HepG2 (cell line): ENCODE data around the gene DHTKD1. TPM values are rescaled to one million over a fixed set of nuclear protein-coding genes. Genes with fewer than 3 reads are reported as not detected.

ENCODE experiments used
- CERS6 ChIP-seq: sonication (generic); formaldehyde crosslinking; IDR thresholded peaks from 2 replicates; pipeline ENCODE4 v1.5.0; 2020; ENCODE audit warnings: missing genetic modification reagents
- FOXA3 ChIP-seq: IDR thresholded peaks from 2 replicates; pipeline ENCODE4 v1.6.1; 2016; ENCODE audit warnings: missing genetic modification reagents, missing compliant biosample characterization
- HNF4G ChIP-seq, 2 experiments: sonication (generic) in 1 of 2; formaldehyde crosslinking in 1 of 2; IDR thresholded peaks; 2 replicates each; pipeline versions ENCODE4 v1.4.0 to v1.6.1; 2011 to 2020; ENCODE audit warnings: borderline replicate concordance in 2 of 2, low read depth in 2 of 2, mild to moderate bottlenecking in 2 of 2, low read length in 1 of 2, missing genetic modification reagents in 1 of 2, moderate library complexity in 1 of 2
- MXD3 ChIP-seq: IDR thresholded peaks from 2 replicates; pipeline ENCODE4 v1.6.1; 2016; ENCODE audit warnings: mild to moderate bottlenecking, missing biosample characterization, missing genetic modification reagents
- MYPOP ChIP-seq: sonication (generic); formaldehyde crosslinking; IDR thresholded peaks from 2 replicates; pipeline ENCODE4 v1.8.1; 2023; ENCODE audit warnings: mild to moderate bottlenecking, moderate library complexity, missing genetic modification reagents
- NFATC3 ChIP-seq: sonication (generic); formaldehyde crosslinking; IDR thresholded peaks from 2 replicates; pipeline ENCODE4 v1.5.1; 2020; ENCODE audit warnings: mild to moderate bottlenecking, missing genetic modification reagents
- PAF1 ChIP-seq: IDR thresholded peaks from 2 replicates; pipeline ENCODE4 v1.6.1; 2016; ENCODE audit warnings: missing genetic modification reagents, missing compliant biosample characterization
- RNF2 ChIP-seq: fragments of 450-650 bp; conservative IDR thresholded peaks from 2 replicates; pipeline ENCODE4 v1.6.1; 2016; ENCODE audit warnings: low read depth
- SMYD3 ChIP-seq: sonication (generic); formaldehyde crosslinking; IDR thresholded peaks from 2 replicates; pipeline ENCODE4 v1.8.1; 2023; ENCODE audit warnings: mild to moderate bottlenecking, missing genetic modification reagents
- SP140L ChIP-seq: sonication (generic); formaldehyde crosslinking; IDR thresholded peaks from 2 replicates; pipeline ENCODE4 v1.4.0; 2020; ENCODE audit warnings: missing genetic modification reagents, borderline replicate concordance
- SP5 ChIP-seq: IDR thresholded peaks from 2 replicates; pipeline ENCODE4 v1.6.1; 2016; ENCODE audit warnings: low read depth, borderline replicate concordance
- TRIM24 ChIP-seq: sonication (generic); formaldehyde crosslinking; IDR thresholded peaks from 2 replicates; pipeline ENCODE4 v1.8.0; 2022; ENCODE audit warnings: mild to moderate bottlenecking, missing genetic modification reagents
- ZKSCAN8 ChIP-seq: IDR thresholded peaks from 2 replicates; pipeline ENCODE4 v1.6.1; 2016; ENCODE audit warnings: borderline replicate concordance, missing genetic modification reagents, missing compliant biosample characterization
- ZNF160 ChIP-seq: sonication (generic); formaldehyde crosslinking; IDR thresholded peaks from 2 replicates; pipeline ENCODE4 v1.8.0; 2022; ENCODE audit warnings: mild to moderate bottlenecking, inconsistent platforms, missing genetic modification reagents
- ZNF24 ChIP-seq: fragments of 450-650 bp; IDR thresholded peaks from 2 replicates; pipeline ENCODE4 v1.6.1; 2017; ENCODE audit warnings: antibody characterized with exemption, mild to moderate bottlenecking
- ZNF350 ChIP-seq: sonication (generic); formaldehyde crosslinking; IDR thresholded peaks from 2 replicates; pipeline ENCODE4 v1.4.0; 2020; ENCODE audit warnings: mild to moderate bottlenecking, low read depth, missing genetic modification reagents, borderline replicate concordance
- ZNF383 ChIP-seq: sonication (generic); formaldehyde crosslinking; IDR thresholded peaks from 2 replicates; pipeline ENCODE4 v1.4.0; 2020; ENCODE audit warnings: missing genetic modification reagents, mild to moderate bottlenecking, borderline replicate concordance
- ZNF468 ChIP-seq: sonication (generic); formaldehyde crosslinking; IDR thresholded peaks from 2 replicates; pipeline ENCODE4 v1.8.0; 2022; ENCODE audit warnings: mild to moderate bottlenecking, moderate library complexity, missing genetic modification reagents
- ZNF773 ChIP-seq: sonication (generic); formaldehyde crosslinking; IDR thresholded peaks from 2 replicates; pipeline ENCODE4 v1.4.0; 2020; ENCODE audit warnings: missing genetic modification reagents, borderline replicate concordance
- ZSCAN21 ChIP-seq: sonication (generic); formaldehyde crosslinking; IDR thresholded peaks from 2 replicates; pipeline ENCODE4 v1.8.0; 2022; ENCODE audit warnings: mild to moderate bottlenecking, missing genetic modification reagents, moderate library complexity, borderline replicate concordance
- ZSCAN22 ChIP-seq: sonication (generic); formaldehyde crosslinking; IDR thresholded peaks from 2 replicates; pipeline ENCODE4 v1.4.0; 2020; ENCODE audit warnings: mild to moderate bottlenecking, missing genetic modification reagents
- polyA plus RNA-seq, 8 experiments: library from polyadenylated mRNA; depleted of rRNA in 3 of 8; stranded (reverse) in 7 of 8; unstranded in 1 of 8; fragments of >200 nt; fragmentation: Illumina TruSeq in 4 of 8; extraction: Trizol in 4 of 8; gene quantifications; 2 replicates each; pipeline versions ENCODE4 v1.2.1 to v1.2.3, GENCODE V29; 2011 to 2016; ENCODE audit warnings: low read depth in 4 of 8, missing spikeins in 1 of 8, mixed read lengths in 1 of 8; ENCODE audit not compliant: insufficient read depth in 1 of 8
- total RNA-seq, 5 experiments: library from RNA; depleted of rRNA; stranded (reverse); fragments of >200 nt; fragmentation: Illumina TruSeq; extraction: Trizol; gene quantifications; 2 replicates each; pipeline ENCODE4 v1.2.3, GENCODE V29; 2016; ENCODE audit warnings: low read depth in 1 of 5
- TF ChIP-seq, protein P1 (sequence below): sonication (generic); formaldehyde crosslinking; IDR thresholded peaks from 2 replicates; pipeline ENCODE4 v1.4.0; 2020; ENCODE audit warnings: mild to moderate bottlenecking, missing genetic modification reagents
- TF ChIP-seq, protein P2 (sequence below): sonication (generic); formaldehyde crosslinking; IDR thresholded peaks from 2 replicates; pipeline ENCODE4 v1.8.0; 2022; ENCODE audit warnings: low read depth, missing genetic modification reagents
- TF ChIP-seq, protein P3 (sequence below): sonication (generic); formaldehyde crosslinking; IDR thresholded peaks from 2 replicates; pipeline ENCODE4 v1.5.0; 2020; ENCODE audit warnings: missing genetic modification reagents, mild to moderate bottlenecking, borderline replicate concordance

The DHTKD1 gene
- total and polyA plus RNA-seq, 2 of the 13 experiments (the other 11 are each of a cell fraction or from before 2014, with no cell fraction given) = 9.6 to 14.1 TPM

DNA sequence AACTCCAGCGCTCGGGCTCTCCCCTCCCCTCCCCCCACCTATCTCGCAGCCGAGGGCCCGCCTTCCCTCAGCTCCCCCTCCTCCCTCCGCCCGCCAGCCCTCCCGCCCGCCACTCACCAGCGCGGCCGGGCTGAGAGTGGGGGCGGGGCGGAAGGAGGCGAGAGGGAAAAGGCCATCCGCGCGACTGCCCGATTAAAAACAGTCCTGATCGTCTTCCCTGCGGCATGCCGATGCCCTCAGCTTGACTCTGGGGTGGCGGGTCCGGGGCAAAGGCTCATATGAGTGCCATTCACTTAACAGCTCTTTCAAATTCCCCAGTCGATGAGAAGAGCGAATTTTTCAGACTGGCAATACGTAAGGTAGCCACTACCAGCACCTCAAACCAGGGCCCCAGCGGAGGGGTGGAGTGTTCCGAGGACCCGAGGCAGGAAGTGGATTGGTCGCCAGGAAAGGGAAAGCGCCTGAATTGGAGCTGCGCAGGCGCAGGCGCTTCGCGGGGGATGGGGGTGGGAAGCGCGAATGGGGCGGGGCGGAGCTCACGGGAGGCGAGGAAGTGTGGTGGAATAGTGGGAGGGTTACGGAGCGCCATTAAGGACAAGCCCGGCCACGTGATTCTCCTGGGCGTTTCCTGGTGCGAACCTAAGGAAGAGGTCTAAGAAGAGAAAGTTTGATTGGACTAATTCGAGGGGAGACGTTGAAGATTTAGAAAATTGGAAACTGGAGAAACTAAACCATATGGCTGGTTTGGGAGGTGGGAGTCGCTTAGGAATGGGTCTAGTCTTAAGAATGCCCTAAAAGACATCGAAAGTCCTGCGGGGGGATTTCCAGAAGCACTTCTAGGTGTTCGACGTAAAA is 25.7 kb upstream of the DHTKD1 start, which contains the start of gene UPF2 (continued):
- TF ChIP-seq SP5 (CRISPR knock-in tag) (peak; percentile 46; the same call in 1 of the 2 replicates), HNF4G (IDR thresholded peaks at IDR 0.05; ENCODE audit: borderline replicate concordance, low read depth, low read length) (no peak), HNF4G (CRISPR knock-in tag; IDR thresholded peaks at IDR 0.05; ENCODE audit: borderline replicate concordance, low read depth) (no peak), FOXA3 (no peak), SP140L (CRISPR knock-in tag) (no peak), CERS6 (no peak), TRIM24 (CRISPR knock-in tag) (no peak), ZNF350 (CRISPR knock-in tag) (peak; percentile 35; the same call in 1 of the 2 replicates), SMYD3 (no peak), MYPOP (no peak), ZNF468 (CRISPR knock-in tag) (no peak), ZNF24 (no peak), ZSCAN22 (no peak), ZSCAN21 (no peak; the same call in 1 of the 2 replicates), ZNF160 (CRISPR knock-in tag) (0 out of 2 replicates have a peak, but pooled peaks have one; percentile 19), ZNF383 (CRISPR knock-in tag) (no peak), NFATC3 (CRISPR knock-in tag) (no peak), PAF1 (CRISPR knock-in tag) (no peak), ZKSCAN8 (CRISPR knock-in tag) (no peak), RNF2 (no peak), ZNF773 (CRISPR knock-in tag) (no peak), MXD3 (CRISPR knock-in tag) (no peak)
- TF ChIP-seq, protein P1, sequence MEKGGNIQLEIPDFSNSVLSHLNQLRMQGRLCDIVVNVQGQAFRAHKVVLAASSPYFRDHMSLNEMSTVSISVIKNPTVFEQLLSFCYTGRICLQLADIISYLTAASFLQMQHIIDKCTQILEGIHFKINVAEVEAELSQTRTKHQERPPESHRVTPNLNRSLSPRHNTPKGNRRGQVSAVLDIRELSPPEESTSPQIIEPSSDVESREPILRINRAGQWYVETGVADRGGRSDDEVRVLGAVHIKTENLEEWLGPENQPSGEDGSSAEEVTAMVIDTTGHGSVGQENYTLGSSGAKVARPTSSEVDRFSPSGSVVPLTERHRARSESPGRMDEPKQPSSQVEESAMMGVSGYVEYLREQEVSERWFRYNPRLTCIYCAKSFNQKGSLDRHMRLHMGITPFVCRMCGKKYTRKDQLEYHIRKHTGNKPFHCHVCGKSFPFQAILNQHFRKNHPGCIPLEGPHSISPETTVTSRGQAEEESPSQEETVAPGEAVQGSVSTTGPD = no peak
- TF ChIP-seq, protein P2, sequence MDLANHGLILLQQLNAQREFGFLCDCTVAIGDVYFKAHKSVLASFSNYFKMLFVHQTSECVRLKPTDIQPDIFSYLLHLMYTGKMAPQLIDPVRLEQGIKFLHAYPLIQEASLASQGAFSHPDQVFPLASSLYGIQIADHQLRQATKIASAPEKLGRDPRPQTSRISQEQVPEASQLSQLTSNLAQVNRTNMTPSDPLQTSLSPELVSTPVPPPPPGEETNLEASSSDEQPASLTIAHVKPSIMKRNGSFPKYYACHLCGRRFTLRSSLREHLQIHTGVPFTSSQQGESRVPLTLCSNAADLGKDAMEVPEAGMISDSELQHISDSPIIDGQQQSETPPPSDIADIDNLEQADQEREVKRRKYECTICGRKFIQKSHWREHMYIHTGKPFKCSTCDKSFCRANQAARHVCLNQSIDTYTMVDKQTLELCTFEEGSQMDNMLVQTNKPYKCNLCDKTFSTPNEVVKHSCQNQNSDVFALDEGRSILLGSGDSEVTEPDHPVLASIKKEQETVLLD = peak; percentile 21; the same call in 1 of the 2 replicates
- TF ChIP-seq, protein P3, sequence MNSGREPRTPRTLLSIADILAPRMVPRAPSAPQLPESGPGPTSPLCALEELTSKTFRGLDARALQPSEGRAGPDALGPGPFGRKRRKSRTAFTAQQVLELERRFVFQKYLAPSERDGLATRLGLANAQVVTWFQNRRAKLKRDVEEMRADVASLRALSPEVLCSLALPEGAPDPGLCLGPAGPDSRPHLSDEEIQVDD = no peak
